CD8-positive, alpha-beta memory T cell (primary cell): ENCODE results near the gene CENPT. TPM values are rescaled to one million over a fixed set of nuclear protein-coding genes. Genes with fewer than 3 reads are reported as not detected.

Source experiments
- CTCF ChIA-PET: fragments of 350-600 bp; sonication (Branson Sonifier 250); formaldehyde crosslinking; loops from one replicate; lab custom pipeline; 2021; ENCODE audit warnings: antibody characterized with exemption; lab: Charles Lee
- POLR2A ChIA-PET: fragments of 350-600 bp; sonication (Branson Sonifier 250); formaldehyde crosslinking; loops from one replicate; lab custom pipeline; 2021; ENCODE audit warnings: antibody characterized with exemption; lab: Charles Lee
- DNase-seq, 5 donors: peaks; one replicate each; pipeline versions ENCODE4 v3.0.0 to v3.0.0-alpha.2; 2020 to 2022; ENCODE audit warnings: mixed read lengths in 1 of 5
- H3K27ac ChIP-seq: one replicate; pipeline ENCODE4 v1.7.0; 2013; ENCODE audit warnings: low read depth, mild to moderate bottlenecking, low read length, moderate library complexity
- H3K27me3 ChIP-seq: 2 replicates; pipeline ENCODE4 v1.7.0; 2013; ENCODE audit warnings: low read length, mild to moderate bottlenecking; ENCODE audit not compliant: insufficient read depth, poor library complexity, severe bottlenecking
- H3K36me3 ChIP-seq: 2 replicates; pipeline ENCODE4 v1.7.0; 2013; ENCODE audit warnings: mild to moderate bottlenecking, low read length, moderate library complexity; ENCODE audit not compliant: insufficient read depth
- H3K4me1 ChIP-seq: 2 replicates; pipeline ENCODE4 v1.7.0; 2013; ENCODE audit warnings: mild to moderate bottlenecking, low read length, moderate library complexity; ENCODE audit not compliant: insufficient read depth
- H3K4me3 ChIP-seq: 2 replicates; pipeline ENCODE4 v1.7.0; 2013; ENCODE audit warnings: mild to moderate bottlenecking, low read length
- H3K9me3 ChIP-seq: 2 replicates; pipeline ENCODE4 v1.7.0; 2013; ENCODE audit warnings: mild to moderate bottlenecking, low read length
- H3K27ac Mint-ChIP-seq, 8 donors: one replicate each; pipeline ENCODE4 v1.8.0; 2020 to 2021; ENCODE audit warnings: mixed read lengths in 8 of 8, mild to moderate bottlenecking in 6 of 8, inconsistent platforms in 3 of 8, moderate library complexity in 3 of 8
- H3K27me3 Mint-ChIP-seq, 2 donors: one replicate each; pipeline ENCODE4 v1.8.0; 2020 to 2021; ENCODE audit warnings: mixed read lengths in 2 of 2, mild to moderate bottlenecking in 1 of 2, moderate library complexity in 1 of 2
- H3K36me3 Mint-ChIP-seq, 3 donors: one replicate each; pipeline ENCODE4 v1.8.0; 2020 to 2021; ENCODE audit warnings: mixed read lengths in 3 of 3, inconsistent platforms in 1 of 3, mild to moderate bottlenecking in 1 of 3
- H3K4me1 Mint-ChIP-seq, 3 donors: one replicate each; pipeline ENCODE4 v1.8.0; 2020 to 2021; ENCODE audit warnings: mixed read lengths in 3 of 3, inconsistent platforms in 1 of 3, mild to moderate bottlenecking in 1 of 3
- H3K4me3 Mint-ChIP-seq, 7 donors: one replicate each; pipeline ENCODE4 v1.8.0; 2020 to 2021; ENCODE audit warnings: mixed read lengths in 7 of 7, mild to moderate bottlenecking in 6 of 7, moderate library complexity in 4 of 7, inconsistent platforms in 2 of 7
- H3K9me3 Mint-ChIP-seq, 5 donors: one replicate each; pipeline ENCODE4 v1.8.0; 2020 to 2022; ENCODE audit warnings: mixed read lengths in 5 of 5, mild to moderate bottlenecking in 3 of 5, moderate library complexity in 2 of 5, inconsistent platforms in 1 of 5
- polyA plus RNA-seq: library from polyadenylated mRNA; unstranded; fragments of 300-500 nt; fragmentation: Illumina TruSeq; gene quantifications from one replicate; pipeline ENCODE4 v1.2.3, GENCODE V29; 2021
- total RNA-seq, 2 experiments: library from RNA; stranded (reverse); gene quantifications; one replicate each; pipeline ENCODE4 v1.2.3, GENCODE V29; 2021

The CENPT gene
- total and polyA plus RNA-seq, 3 experiments from 2014 or later: 14.3 to 58.6 (median 56.5) TPM

GRCh38 chr16:67845291-67846062, 2.0 kb downstream of the CENPT start:
- H3K27me3 ChIP-seq: no peaks in the 10 kb centered on the region
- H3K36me3 ChIP-seq: no peaks in the 10 kb centered on the region
- POLR2A ChIA-PET: interaction anchor here (0.5 to 3.1 kb wide), 5 partner anchors 10 to 90 kb away, joined by 3 to 12 read pairs (median 4); partner anchors contain the start of genes RANBP10 and TSNAXIP1
- CTCF ChIA-PET: interaction anchor here (0.6 to 3.2 kb wide), 7 partner anchors 26 to 324 kb away, joined by 3 to 23 read pairs (median 3); no protein-coding TSS in a partner anchor
- Mint-ChIP-seq H3K36me3 (peaks cover 0 to 26% (median 0%) of the 10 kb centered on the region in 3 donors), H3K27ac (peak overlapping the region; percentile 48 to 99 (median 94)), H3K27me3 (no peaks in the 10 kb centered on the region), H3K9me3 (peaks cover 0 to 2% (median 0%) of the 10 kb centered on the region in 5 donors), H3K4me1 (peaks cover 43 to 58% (median 57%) of the 10 kb centered on the region in 3 donors), H3K4me3 (peak overlapping the region; percentile 85 to 98 (median 87))
- peak overlapping the region; percentile 92 for H3K4me3 ChIP-seq
- H3K9me3 ChIP-seq: no peaks in the 10 kb centered on the region
- peak overlapping the region; percentile 82 for H3K27ac ChIP-seq
- no peak for DNase-seq
- peaks cover 58% of the 10 kb centered on the region for H3K4me1 ChIP-seq

DNA sequence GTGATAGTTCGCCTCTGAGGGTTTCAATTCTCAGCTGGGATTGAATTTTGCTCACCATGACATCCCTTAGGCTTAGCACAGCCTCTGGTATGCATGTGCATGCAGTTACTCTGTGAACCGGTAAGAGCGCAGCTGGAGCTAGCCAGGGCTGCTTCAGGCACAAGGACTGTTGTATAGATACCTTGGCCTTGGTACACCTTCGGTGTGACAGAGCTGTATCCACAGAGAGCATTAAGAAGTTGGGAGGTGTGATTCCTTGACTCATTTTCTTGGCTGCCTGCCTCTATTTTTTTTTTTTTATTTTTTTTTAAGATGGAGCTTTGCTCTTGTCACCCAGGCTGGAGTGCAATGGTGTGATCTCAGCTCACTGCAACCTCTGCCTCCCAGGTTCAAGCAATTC, 3.0 kb downstream of the CENPT start:
- H3K4me3 Mint-ChIP-seq: peak overlapping the region; percentile 57 to 98 (median 87)
- Histone ChIP-seq H3K27me3 (no peaks in the 10 kb centered on the region), H3K4me3 (peak overlapping the region; percentile 46), H3K9me3 (no peaks in the 10 kb centered on the region), H3K27ac (no peak overlapping the region), H3K36me3 (no peaks in the 10 kb centered on the region), H3K4me1 (peaks cover 58% of the 10 kb centered on the region)
- POLR2A ChIA-PET: interaction anchor here (1.0 to 3.1 kb wide), 5 partner anchors 11 to 91 kb away, joined by 3 to 12 read pairs (median 5); partner anchors contain the start of genes EDC4, PSMB10, RANBP10 and TSNAXIP1
- H3K36me3 Mint-ChIP-seq: peaks cover 0 to 24% (median 0%) of the 10 kb centered on the region in 3 donors
- peaks cover 43 to 58% (median 57%) of the 10 kb centered on the region in 3 donors for H3K4me1 Mint-ChIP-seq
- no peaks in the 10 kb centered on the region for H3K27me3 Mint-ChIP-seq
- H3K9me3 Mint-ChIP-seq: no peaks in the 10 kb centered on the region
- H3K27ac Mint-ChIP-seq: peak overlapping the region; percentile 23 to 99 (median 86)
- DNase-seq: no peak
- CTCF ChIA-PET: interaction anchor here (0.8 to 3.2 kb wide), 7 partner anchors 10 to 323 kb away, joined by 3 to 23 read pairs (median 6); partner anchors contain the start of genes RANBP10 and TSNAXIP1

GRCh38 chr16:67843343-67843765, 4.1 kb downstream of the CENPT start:
- H3K27ac Mint-ChIP-seq: peak overlapping the region; percentile 91 to 99 (median 96)
- H3K4me3 ChIP-seq: peak overlapping the region; percentile 99
- peaks cover 52% of the 10 kb centered on the region for H3K4me1 ChIP-seq

GRCh38 chr16:67842509-67843342, 4.8 kb downstream of the CENPT start:
- Mint-ChIP-seq H3K4me3 (peak overlapping the region; percentile 90 to 98 (median 94)), H3K4me1 (peaks cover 36 to 47% (median 44%) of the 10 kb centered on the region in 3 donors), H3K27me3 (no peaks in the 10 kb centered on the region), H3K36me3 (peaks cover 0 to 24% (median 0%) of the 10 kb centered on the region in 3 donors), H3K27ac (peak overlapping the region; percentile 91 to 99 (median 96)), H3K9me3 (no peaks in the 10 kb centered on the region)
- no peaks in the 10 kb centered on the region for H3K9me3 ChIP-seq
- H3K36me3 ChIP-seq: no peaks in the 10 kb centered on the region
- peak; percentile 48 to 82 (median 73) for DNase-seq
- H3K4me3 ChIP-seq: peak overlapping the region; percentile 99
- POLR2A ChIA-PET: interaction anchor here (0.9 to 2.1 kb wide), 5 partner anchors 26 to 280 kb away, joined by 4 to 12 read pairs (median 5); partner anchors contain the start of genes EDC4, PSMB10, RANBP10 and TSNAXIP1
- CTCF ChIA-PET: interaction anchor here (0.8 to 1.7 kb wide), 5 partner anchors 9 to 72 kb away, joined by 3 to 7 read pairs (median 3); no protein-coding TSS in a partner anchor
- H3K27me3 ChIP-seq: no peaks in the 10 kb centered on the region
- peaks cover 46% of the 10 kb centered on the region for H3K4me1 ChIP-seq
- H3K27ac ChIP-seq: peak overlapping the region; percentile 90

More at GRCh38 chr16:67843343-67843765, 4.1 kb downstream of the CENPT start:
- no peak for DNase-seq
- Mint-ChIP-seq H3K9me3 (no peaks in the 10 kb centered on the region), H3K4me3 (peak overlapping the region; percentile 90 to 98 (median 94)), H3K4me1 (peaks cover 40 to 52% (median 50%) of the 10 kb centered on the region in 3 donors), H3K27me3 (no peaks in the 10 kb centered on the region), H3K36me3 (peaks cover 0 to 24% (median 0%) of the 10 kb centered on the region in 3 donors)
- POLR2A ChIA-PET: interaction anchor here (0.9 to 2.1 kb wide), 5 partner anchors 26 to 280 kb away, joined by 4 to 12 read pairs (median 5); partner anchors contain the start of genes EDC4, PSMB10, RANBP10 and TSNAXIP1
- peak overlapping the region; percentile 54 for H3K27ac ChIP-seq
- CTCF ChIA-PET: interaction anchor here (0.8 to 1.7 kb wide), 5 partner anchors 9 to 72 kb away, joined by 3 to 7 read pairs (median 3); no protein-coding TSS in a partner anchor
- H3K27me3 ChIP-seq: no peaks in the 10 kb centered on the region
- H3K36me3 ChIP-seq: no peaks in the 10 kb centered on the region
- H3K9me3 ChIP-seq: no peaks in the 10 kb centered on the region

DNA sequence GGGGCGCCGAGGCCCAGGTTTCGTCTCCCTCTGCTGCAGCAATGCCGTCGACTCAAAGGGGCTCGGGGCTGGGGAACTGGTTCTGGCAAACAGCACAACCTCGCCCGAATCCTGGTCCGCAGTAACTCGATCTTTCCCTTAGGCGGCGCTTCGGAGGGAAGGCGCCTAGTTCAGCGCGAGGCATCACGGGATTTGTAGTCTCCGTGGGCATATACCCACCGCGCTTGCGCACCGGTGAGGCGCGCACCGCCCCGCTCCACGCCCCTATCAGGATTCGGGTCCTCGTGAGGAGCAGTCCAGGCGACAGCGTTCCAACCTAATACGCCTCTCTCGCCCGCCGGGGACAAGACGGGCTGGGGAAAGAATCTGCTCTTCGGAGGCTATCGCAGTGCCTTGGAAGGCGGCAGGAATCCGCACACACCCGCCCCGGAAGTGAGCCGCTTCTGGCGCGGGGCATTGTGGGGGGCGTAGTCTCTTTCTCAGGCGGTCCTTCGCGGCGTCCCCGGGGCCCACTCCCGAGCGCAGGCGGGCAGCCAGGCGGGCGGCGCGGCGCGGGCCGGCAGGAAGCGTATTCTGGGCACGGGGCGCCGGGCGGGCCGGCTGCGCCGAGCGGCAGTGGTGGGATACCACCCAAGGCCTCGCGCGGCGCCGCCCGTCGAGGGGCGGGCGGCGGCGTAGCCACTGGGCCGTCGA, 5.5 kb downstream of the CENPT start, which contains the start of gene THAP11:
TSS of gene THAP11 (plus strand) at position 505 of the 693 bp plus-strand sequence. CDS start 235 bp downstream, outside the sequence.
- ChIA-PET CTCF (interaction anchor here (1.0 to 3.2 kb wide), 4 partner anchors 23 to 32 kb away, joined by 3 to 20 read pairs (median 5); no protein-coding TSS in a partner anchor), POLR2A (interaction anchor here (1.7 to 2.1 kb wide), 2 partner anchors 25 to 94 kb away, joined by 5 to 12 read pairs; partner anchors contain the start of gene PSMB10)
- Mint-ChIP-seq H3K36me3 (peaks cover 0 to 24% (median 0%) of the 10 kb centered on the region in 3 donors), H3K4me3 (peak within 1 kb of the TSS; percentile 94 to 99 (median 96)), H3K27ac (peak within 1 kb of the TSS; percentile 95 to 99 (median 98)), H3K4me1 (peaks cover 33 to 43% (median 39%) of the 10 kb centered on the region in 3 donors), H3K27me3 (no peaks in the 10 kb centered on the region), H3K9me3 (no peaks in the 10 kb centered on the region)
- H3K27me3 ChIP-seq: no peaks in the 10 kb centered on the region
- peak within 1 kb of the TSS; percentile 90 for H3K27ac ChIP-seq
- H3K9me3 ChIP-seq: no peaks in the 10 kb centered on the region
- peak within 1 kb of the TSS; percentile 99 for H3K4me3 ChIP-seq
- no peaks in the 10 kb centered on the region for H3K36me3 ChIP-seq
- DNase-seq: peak; percentile 89 to 97 (median 95)
- peaks cover 41% of the 10 kb centered on the region for H3K4me1 ChIP-seq

DNA sequence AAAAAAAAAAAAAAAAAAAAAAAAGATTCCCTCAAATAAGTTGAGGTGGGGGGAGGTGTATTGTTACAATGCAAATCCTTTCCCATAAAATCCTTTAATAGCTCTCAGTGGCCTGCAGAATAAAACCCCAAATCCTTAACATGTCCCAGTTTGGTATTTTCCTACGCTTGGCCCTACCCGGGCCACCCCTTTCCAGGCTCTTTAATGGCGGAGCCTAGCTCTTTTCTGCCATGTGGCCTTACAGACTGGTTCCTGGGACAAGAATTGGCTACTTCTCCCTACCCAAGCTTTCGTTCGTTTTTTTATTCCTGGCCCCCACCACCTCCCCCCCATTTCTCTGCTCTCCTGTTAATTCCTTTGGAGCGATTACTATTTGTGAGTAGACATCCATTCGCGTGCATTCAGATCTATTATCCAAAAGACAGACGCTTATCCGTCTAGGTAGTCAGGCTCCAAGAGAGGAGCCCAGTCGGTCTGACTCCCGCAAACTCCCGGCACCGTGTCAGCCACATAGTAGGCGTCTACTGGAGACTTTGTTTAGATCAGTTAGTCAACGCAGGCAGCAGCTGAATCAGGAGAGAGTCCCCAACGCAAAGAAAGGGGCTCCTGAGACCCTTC, 6.2 kb downstream of the CENPT start:
- Mint-ChIP-seq H3K4me3 (peak overlapping the region; percentile 26 to 99 (median 96)), H3K36me3 (peaks cover 0 to 23% (median 0%) of the 10 kb centered on the region in 3 donors), H3K27ac (peak overlapping the region; percentile 75 to 99 (median 98)), H3K4me1 (peaks cover 33 to 43% (median 39%) of the 10 kb centered on the region in 3 donors), H3K27me3 (no peaks in the 10 kb centered on the region), H3K9me3 (no peaks in the 10 kb centered on the region)
- ChIA-PET POLR2A (no interaction called here), CTCF (interaction anchor here (1.0 to 3.2 kb wide), 5 partner anchors 24 to 42 kb away, joined by 3 to 20 read pairs (median 4); no protein-coding TSS in a partner anchor)
- peaks cover 41% of the 10 kb centered on the region for H3K4me1 ChIP-seq
- H3K9me3 ChIP-seq: no peaks in the 10 kb centered on the region
- H3K36me3 ChIP-seq: no peaks in the 10 kb centered on the region
- H3K27me3 ChIP-seq: no peaks in the 10 kb centered on the region
- DNase-seq: no peak
- H3K4me3 ChIP-seq: peak overlapping the region; percentile 99
- peak overlapping the region; percentile 90 for H3K27ac ChIP-seq
